Glutamatergic neuron (in vitro differentiated cells): ENCODE data around the gene ULK4. TPM values are rescaled to one million over a fixed set of nuclear protein-coding genes. Genes with fewer than 3 reads are reported as not detected.

Experiments
- DNase-seq: peaks from one replicate; pipeline ENCODE4 v3.0.0; 2022
- H3K27ac Mint-ChIP-seq: one replicate; pipeline ENCODE4 v1.8.0; 2020; ENCODE audit warnings: mild to moderate bottlenecking, mixed read lengths, inconsistent platforms; ENCODE audit not compliant: unreplicated experiment
- H3K27me3 Mint-ChIP-seq: one replicate; pipeline ENCODE4 v1.8.0; 2020; ENCODE audit warnings: mild to moderate bottlenecking, moderate library complexity, mixed read lengths, inconsistent platforms; ENCODE audit not compliant: unreplicated experiment
- H3K36me3 Mint-ChIP-seq: one replicate; pipeline ENCODE4 v1.8.0; 2020; ENCODE audit warnings: mild to moderate bottlenecking, mixed read lengths, inconsistent platforms; ENCODE audit not compliant: unreplicated experiment
- H3K4me1 Mint-ChIP-seq: one replicate; pipeline ENCODE4 v1.8.0; 2020; ENCODE audit warnings: mild to moderate bottlenecking, low read depth, mixed read lengths, inconsistent platforms; ENCODE audit not compliant: unreplicated experiment
- H3K4me3 Mint-ChIP-seq: one replicate; pipeline ENCODE4 v1.8.0; 2020; ENCODE audit warnings: mild to moderate bottlenecking, mixed read lengths, inconsistent platforms; ENCODE audit not compliant: unreplicated experiment
- H3K9me3 Mint-ChIP-seq: one replicate; pipeline ENCODE4 v1.8.0; 2020; ENCODE audit warnings: mild to moderate bottlenecking, moderate library complexity, mixed read lengths, inconsistent platforms; ENCODE audit not compliant: unreplicated experiment
- CTCF ChIP-seq: fragments of 200-600 bp; sonication (generic); IDR thresholded peaks from one replicate; pipeline ENCODE4 v1.5.0; 2021; ENCODE audit not compliant: partially characterized antibody, unreplicated experiment
- total RNA-seq: library from RNA; stranded (reverse); fragmentation: NEBNext Ultra II Directional; extraction: Animal tissue kit (Norgen Biotek cat#: 25700); gene quantifications from one replicate; pipeline ENCODE4 v1.2.1, GENCODE V29; 2021; ENCODE audit not compliant: unreplicated experiment

The ULK4 gene
- total RNA-seq, 1 donor from 2014 or later: 9.7 TPM

- H3K4me3 Mint-ChIP-seq: no peak overlapping the region
- H3K4me1 Mint-ChIP-seq: peaks cover 2% of the 10 kb centered on the region
- H3K27me3 Mint-ChIP-seq: no peaks in the 10 kb centered on the region
- H3K9me3 Mint-ChIP-seq: no peaks in the 10 kb centered on the region
- no peak overlapping the region for H3K27ac Mint-ChIP-seq
- H3K36me3 Mint-ChIP-seq: peaks cover 4% of the 10 kb centered on the region
- no peak for TF ChIP-seq CTCF
- DNase-seq: no peak
Observed at GRCh38 chr3:41975416-41976103, 13.7 kb upstream of the ULK4 start.

GRCh38 chr3:41974223-41974622, 12.3 kb upstream of the ULK4 start:
- Mint-ChIP-seq H3K27me3 (no peaks in the 10 kb centered on the region), H3K9me3 (no peaks in the 10 kb centered on the region), H3K4me1 (peaks cover 2% of the 10 kb centered on the region), H3K36me3 (peaks cover 4% of the 10 kb centered on the region), H3K27ac (no peak overlapping the region), H3K4me3 (no peak overlapping the region)
- TF ChIP-seq CTCF: no peak
- no peak for DNase-seq

- Mint-ChIP-seq H3K4me3 (no peak overlapping the region), H3K27ac (no peak overlapping the region), H3K36me3 (peaks cover 4% of the 10 kb centered on the region), H3K27me3 (no peaks in the 10 kb centered on the region), H3K9me3 (no peaks in the 10 kb centered on the region), H3K4me1 (peaks cover 2% of the 10 kb centered on the region)
- no peak for TF ChIP-seq CTCF
- DNase-seq: no peak
Observed at GRCh38 chr3:41972802-41973201, 10.9 kb upstream of the ULK4 start.

- Mint-ChIP-seq H3K27me3 (peaks cover 10% of the 10 kb centered on the region), H3K4me3 (no peak overlapping the region), H3K9me3 (peaks cover 15% of the 10 kb centered on the region), H3K27ac (no peak overlapping the region), H3K4me1 (peaks cover 19% of the 10 kb centered on the region), H3K36me3 (no peaks in the 10 kb centered on the region)
- no peak for DNase-seq
- no peak for TF ChIP-seq CTCF
Observed at GRCh38 chr3:41966206-41966605, 4.3 kb upstream of the ULK4 start.

- TF ChIP-seq CTCF: no peak
- no peak for DNase-seq
- Mint-ChIP-seq H3K4me3 (peak overlapping the region; percentile 71), H3K4me1 (peaks cover 25% of the 10 kb centered on the region), H3K9me3 (peaks cover 15% of the 10 kb centered on the region), H3K27me3 (peaks cover 12% of the 10 kb centered on the region), H3K36me3 (no peaks in the 10 kb centered on the region), H3K27ac (peak overlapping the region; percentile 90)
Observed at GRCh38 chr3:41963823-41964222, 1.9 kb upstream of the ULK4 start.
